ENCODE data around the gene NECTIN1. TPM values are rescaled to one million over a fixed set of nuclear protein-coding genes. Genes with fewer than 3 reads are reported as not detected.

NECTIN1 gene
- total and polyA plus RNA-seq, 2 experiments from 2014 or later, result 1.0 to 5.2 TPM

GRCh38 chr11:119661226-119661625, 67.8 kb downstream of the NECTIN1 start:
- no peaks in the 10 kb centered on the region for H3K79me2 ChIP-seq (ENCODE audit: insufficient read depth)
- TF ChIP-seq EZH2 (IDR thresholded peaks at IDR 0.05; ENCODE audit: insufficient read depth, poor library complexity, severe bottlenecking) (no peak), EZH2phosphoT487 (IDR thresholded peaks at IDR 0.05; ENCODE audit: insufficient read depth, low read depth) (no peak)
- in situ Hi-C loops (cut with MboI), result no loop called here
- no peaks in the 10 kb centered on the region for H3K36me3 ChIP-seq (ENCODE audit: low read depth)
- DNase-seq, result no peak
- no peaks in the 10 kb centered on the region for H4K20me1 ChIP-seq (ENCODE audit: insufficient read depth)
- no peaks in the 10 kb centered on the region for H3K9me2 ChIP-seq (ENCODE audit: insufficient read depth)
- H3K27ac ChIP-seq, result no peak overlapping the region
- no peak overlapping the region for H3K4me3 ChIP-seq
- H3F3A ChIP-seq (ENCODE audit: insufficient read depth), result no peaks in the 10 kb centered on the region
- H3K4me1 ChIP-seq (ENCODE audit: insufficient read depth), result no peaks in the 10 kb centered on the region
- H3K9me3 ChIP-seq (ENCODE audit: low read depth), result no peaks in the 10 kb centered on the region
- no peak overlapping the region for H3K9ac ChIP-seq
- no peaks in the 10 kb centered on the region for H3K27me3 ChIP-seq (replicated peaks; ENCODE audit: insufficient read depth)
- WGBS, 2 experiments (ENCODE audit: low coverage in 1 of 2, low lambda C conversion rate in 2 of 2, missing lambda C conversion rate in 2 of 2), result 55 to 60% methylated on average over 4 of the region's 4 CpGs
- H2AFZ ChIP-seq, result no peak overlapping the region
- no peak overlapping the region for H3K4me2 ChIP-seq (ENCODE audit: unreplicated experiment)

GRCh38 chr11:119659971-119660723, 68.9 kb downstream of the NECTIN1 start:
- H3K9me3 ChIP-seq (ENCODE audit: low read depth), result no peaks in the 10 kb centered on the region
- no peak overlapping the region for H3K27ac ChIP-seq
- no peak for TF ChIP-seq EZH2 (IDR thresholded peaks at IDR 0.05; ENCODE audit: insufficient read depth, poor library complexity, severe bottlenecking)
- no peak for TF ChIP-seq EZH2phosphoT487 (IDR thresholded peaks at IDR 0.05; ENCODE audit: insufficient read depth, low read depth)
- H3K9ac ChIP-seq, result no peak overlapping the region
- no peak overlapping the region for H3K4me2 ChIP-seq (ENCODE audit: unreplicated experiment)
- in situ Hi-C loops (cut with MboI), result no loop called here
- no peaks in the 10 kb centered on the region for H3K4me1 ChIP-seq (ENCODE audit: insufficient read depth)
- H3K27me3 ChIP-seq (replicated peaks; ENCODE audit: insufficient read depth), result no peaks in the 10 kb centered on the region; the same call in 1 of the 2 replicates
- no peaks in the 10 kb centered on the region for H3K36me3 ChIP-seq (ENCODE audit: low read depth)
- no peaks in the 10 kb centered on the region for H3K9me2 ChIP-seq (ENCODE audit: insufficient read depth)
- H2AFZ ChIP-seq, result no peak overlapping the region
- 65 to 72% methylated on average over 13 to 17 of the region's 17 CpGs for WGBS, 2 experiments (ENCODE audit: low coverage in 1 of 2, low lambda C conversion rate in 2 of 2, missing lambda C conversion rate in 2 of 2)
- no peaks in the 10 kb centered on the region for H3K79me2 ChIP-seq (ENCODE audit: insufficient read depth)
- no peaks in the 10 kb centered on the region for H3F3A ChIP-seq (ENCODE audit: insufficient read depth)
- no peak overlapping the region for H3K4me3 ChIP-seq
- no peak for DNase-seq
- no peaks in the 10 kb centered on the region for H4K20me1 ChIP-seq (ENCODE audit: insufficient read depth)

- Histone ChIP-seq H3K27ac (no peak overlapping the region), H3K27me3 (replicated peaks; ENCODE audit: insufficient read depth) (no peaks in the 10 kb centered on the region; the same call in 1 of the 2 replicates), H3F3A (ENCODE audit: insufficient read depth) (no peaks in the 10 kb centered on the region), H3K79me2 (ENCODE audit: insufficient read depth) (no peaks in the 10 kb centered on the region), H3K9me3 (ENCODE audit: low read depth) (no peaks in the 10 kb centered on the region), H4K20me1 (ENCODE audit: insufficient read depth) (no peaks in the 10 kb centered on the region), H3K4me1 (ENCODE audit: insufficient read depth) (peaks cover 7% of the 10 kb centered on the region; the same call in 1 of the 2 replicates), H3K36me3 (ENCODE audit: low read depth) (no peaks in the 10 kb centered on the region), H3K9ac (no peak overlapping the region), H3K9me2 (ENCODE audit: insufficient read depth) (no peaks in the 10 kb centered on the region), H3K4me2 (ENCODE audit: unreplicated experiment) (no peak overlapping the region), H2AFZ (no peak overlapping the region), H3K4me3 (no peak overlapping the region)
- in situ Hi-C loops (cut with MboI), result no loop called here
- WGBS, 2 experiments (ENCODE audit: low coverage in 1 of 2, low lambda C conversion rate in 2 of 2, missing lambda C conversion rate in 2 of 2), result 81 to 84% methylated on average over 22 of the region's 22 CpGs
- no peak for TF ChIP-seq EZH2phosphoT487 (IDR thresholded peaks at IDR 0.05; ENCODE audit: insufficient read depth, low read depth)
- TF ChIP-seq EZH2 (IDR thresholded peaks at IDR 0.05; ENCODE audit: insufficient read depth, poor library complexity, severe bottlenecking), result no peak
- DNase-seq, result peak; percentile 30
These were observed 75.9 kb downstream of the NECTIN1 start for GRCh38 chr11:119652907-119653659.

- in situ Hi-C loops (cut with MboI), result no loop called here
- H3K4me3 ChIP-seq, result no peak overlapping the region
- no peaks in the 10 kb centered on the region for H4K20me1 ChIP-seq (ENCODE audit: insufficient read depth)
- peak overlapping the region; percentile 7 for H3K4me2 ChIP-seq (ENCODE audit: unreplicated experiment)
- H3K36me3 ChIP-seq (ENCODE audit: low read depth), result no peaks in the 10 kb centered on the region
- DNase-seq, result no peak
- H3K9me3 ChIP-seq (ENCODE audit: low read depth), result no peaks in the 10 kb centered on the region
- H3K9ac ChIP-seq, result no peak overlapping the region
- no peak for TF ChIP-seq EZH2 (IDR thresholded peaks at IDR 0.05; ENCODE audit: insufficient read depth, poor library complexity, severe bottlenecking)
- H3K27ac ChIP-seq, result no peak overlapping the region
- no peaks in the 10 kb centered on the region for H3K9me2 ChIP-seq (ENCODE audit: insufficient read depth)
- H3K79me2 ChIP-seq (ENCODE audit: insufficient read depth), result no peaks in the 10 kb centered on the region
- no peaks in the 10 kb centered on the region for H3F3A ChIP-seq (ENCODE audit: insufficient read depth)
- no peak overlapping the region for H2AFZ ChIP-seq
- 63 to 64% methylated on average over 11 to 12 of the region's 12 CpGs for WGBS, 2 experiments (ENCODE audit: low coverage in 1 of 2, low lambda C conversion rate in 2 of 2, missing lambda C conversion rate in 2 of 2)
- H3K4me1 ChIP-seq (ENCODE audit: insufficient read depth), result peaks cover 7% of the 10 kb centered on the region; the same call in 1 of the 2 replicates
- H3K27me3 ChIP-seq (replicated peaks; ENCODE audit: insufficient read depth), result no peaks in the 10 kb centered on the region; the same call in 1 of the 2 replicates
These were observed 77.0 kb downstream of the NECTIN1 start for GRCh38 chr11:119651802-119652584.
